Caki2 (cell line): Measurements from ENCODE around the gene TBC1D1. TPM values are rescaled to one million over a fixed set of nuclear protein-coding genes. Genes with fewer than 3 reads are reported as not detected.

ENCODE experiments used
- DNase-seq: peaks from one replicate; pipeline ENCODE4 v3.0.0-alpha.2; 2015; ENCODE audit warnings: low read depth
- in situ Hi-C: cut with HindIII; loops from 2 replicates; pipeline ENCODE4 v1.10.0; 2016; ENCODE audit warnings: low sequenced_read_pairs, low pct_unique_long_range_greater_than_20kb, mixed read lengths
- total RNA-seq: library from RNA; depleted of rRNA; stranded (reverse); fragments of >200 nt; shearing (Covaris generic); gene quantifications from 2 replicates; pipeline ENCODE4 v1.2.3, GENCODE V29; 2014; ENCODE audit warnings: low replicate concordance

TBC1D1 gene
- total RNA-seq, 1 experiment from 2014 or later, result 38.6 TPM

DNA sequence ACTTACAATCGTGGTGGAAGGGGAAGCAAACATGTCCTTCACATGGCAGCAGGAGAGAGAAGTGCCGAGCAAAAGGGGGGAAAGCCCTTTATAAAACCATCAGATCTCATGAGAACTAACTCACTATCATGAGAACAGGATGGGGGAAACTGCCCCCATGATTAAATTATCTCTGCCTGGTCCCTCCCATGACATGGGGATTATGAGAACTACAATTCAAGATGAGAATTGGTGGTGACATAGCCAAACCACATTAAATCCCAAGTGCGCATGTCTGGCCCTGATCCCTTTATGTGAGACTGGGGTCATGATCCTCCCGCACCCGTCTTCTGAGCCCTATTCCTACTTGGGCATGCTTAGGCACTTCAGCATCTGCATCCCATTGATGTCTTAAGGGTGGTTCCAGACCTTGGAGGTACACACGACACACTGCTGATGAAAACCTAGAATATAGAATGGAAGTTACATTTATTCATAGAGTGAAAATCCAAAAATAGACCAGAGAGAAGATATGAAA, 185.3 kb downstream of the TBC1D1 start:
- DNase-seq, result no peak
- in situ Hi-C loops, result no loop called here

DNA sequence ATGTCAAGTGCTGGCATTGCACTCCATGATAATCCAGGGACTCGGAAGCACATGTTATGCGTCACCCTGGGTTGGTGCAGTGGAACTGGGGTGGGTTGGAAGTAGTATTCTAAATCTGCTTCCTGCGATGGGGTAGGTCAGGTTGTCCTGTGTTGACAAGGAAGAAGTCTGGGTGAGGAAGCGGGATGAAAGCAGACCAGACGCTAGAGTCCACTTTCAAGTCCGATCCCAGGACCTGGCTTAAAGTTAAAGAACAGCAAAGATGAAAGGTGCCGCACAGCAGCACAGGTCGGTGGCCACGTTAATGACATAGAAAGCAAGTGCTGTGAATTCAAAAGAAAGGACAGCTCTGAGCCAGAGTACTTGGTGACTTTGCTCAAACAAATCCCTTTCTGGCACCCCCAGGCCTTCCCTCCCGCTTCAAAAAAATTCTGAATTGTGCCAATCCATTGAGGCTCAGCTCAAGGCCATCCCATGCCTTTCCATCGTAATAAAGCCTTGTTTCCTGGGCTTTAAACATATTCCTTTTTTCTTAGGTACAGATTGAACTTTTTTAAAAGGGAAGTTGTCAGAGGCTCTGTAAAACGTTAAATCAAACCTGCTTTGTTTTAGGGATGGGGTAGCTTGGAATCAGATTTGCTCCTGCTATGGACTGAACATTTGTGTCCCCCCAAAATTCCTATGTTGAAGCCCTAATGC, 187.1 kb downstream of the TBC1D1 start:
- in situ Hi-C loops, result no loop called here
- no peak for DNase-seq

DNA sequence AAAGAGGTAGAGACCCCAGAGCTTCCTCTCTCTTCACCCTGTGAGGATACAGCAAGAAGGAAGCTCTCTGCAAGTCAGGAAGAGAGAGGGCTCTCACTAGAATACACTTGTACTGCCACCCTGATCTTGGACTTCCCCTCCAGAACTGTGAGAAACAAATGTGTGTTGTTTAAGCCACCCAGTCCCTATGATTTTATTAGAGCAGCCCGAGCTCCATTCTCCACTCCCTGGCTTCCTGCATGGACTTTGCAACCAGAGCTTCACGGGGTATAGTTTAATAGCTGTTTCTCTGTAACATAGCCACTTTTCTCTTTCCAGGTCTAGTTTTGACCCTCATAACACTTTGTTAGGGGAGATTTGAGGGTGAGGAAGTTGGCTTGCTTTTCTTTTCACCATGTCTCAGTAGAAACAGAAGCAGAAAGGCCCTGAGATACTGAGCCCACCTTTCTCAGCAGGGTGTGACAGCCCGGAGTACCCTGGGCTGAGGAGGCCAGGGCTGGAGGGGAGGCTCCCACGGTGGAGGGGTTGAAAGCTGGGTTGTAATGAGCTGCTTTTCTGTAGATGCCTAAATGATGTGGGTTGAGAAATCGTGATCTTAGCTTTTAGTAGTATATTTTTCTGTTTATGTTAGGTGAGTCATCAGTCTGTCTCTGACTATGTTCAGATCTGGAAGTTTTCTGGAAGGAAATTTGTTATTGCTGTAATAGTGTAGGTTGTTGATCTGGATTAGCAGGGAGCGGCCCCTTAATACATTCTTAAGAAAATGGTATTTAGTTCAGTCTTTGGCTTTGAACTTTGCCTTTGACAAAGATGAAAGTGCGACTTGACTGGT, 187.9 kb downstream of the TBC1D1 start:
- in situ Hi-C loops, result no loop called here
- peak; percentile 37 for DNase-seq

DNA sequence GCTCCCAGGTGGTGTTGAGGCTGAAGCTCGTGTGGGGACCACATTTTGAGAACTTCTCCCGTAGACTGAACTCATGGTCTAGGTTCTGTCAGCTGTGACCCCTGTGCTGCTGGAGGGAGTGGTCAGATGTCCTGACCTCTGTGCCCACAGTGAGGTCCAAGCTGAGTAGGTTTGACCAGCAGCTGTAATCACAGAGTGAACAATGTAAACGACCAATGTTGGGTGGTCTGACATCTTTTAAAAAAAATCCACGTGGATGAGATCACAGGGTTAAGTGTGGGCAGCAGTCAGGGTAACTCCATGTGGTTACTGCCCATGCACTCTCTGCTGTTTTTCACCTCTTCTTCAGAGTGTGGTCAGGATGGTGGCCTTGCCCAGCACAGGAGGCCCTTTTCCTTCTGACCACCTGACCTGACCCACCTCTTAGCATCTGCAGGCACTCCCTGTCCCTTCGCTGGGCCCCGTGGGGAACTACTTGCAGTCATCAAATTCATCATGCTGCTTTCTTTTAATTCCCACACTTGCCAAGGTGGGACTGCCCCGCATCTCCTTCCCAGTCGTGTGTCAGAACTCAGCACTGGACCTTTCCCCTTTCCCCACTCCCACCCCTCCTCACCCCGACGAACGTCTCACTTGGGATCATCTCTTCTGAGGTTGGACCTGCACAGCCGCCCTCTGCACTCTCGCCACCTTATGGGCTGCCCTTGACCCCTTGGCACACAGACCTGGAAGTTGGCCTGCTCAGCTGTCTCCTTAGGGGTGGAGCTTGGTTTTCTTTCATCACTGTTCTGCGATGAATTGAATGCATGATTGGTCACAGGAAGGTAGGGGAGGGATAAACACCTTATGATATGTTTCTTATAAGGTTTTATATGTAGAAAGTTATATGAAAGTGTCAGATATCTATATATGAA, 189.4 kb downstream of the TBC1D1 start:
- DNase-seq, result no peak
- in situ Hi-C loops, result no loop called here

DNA sequence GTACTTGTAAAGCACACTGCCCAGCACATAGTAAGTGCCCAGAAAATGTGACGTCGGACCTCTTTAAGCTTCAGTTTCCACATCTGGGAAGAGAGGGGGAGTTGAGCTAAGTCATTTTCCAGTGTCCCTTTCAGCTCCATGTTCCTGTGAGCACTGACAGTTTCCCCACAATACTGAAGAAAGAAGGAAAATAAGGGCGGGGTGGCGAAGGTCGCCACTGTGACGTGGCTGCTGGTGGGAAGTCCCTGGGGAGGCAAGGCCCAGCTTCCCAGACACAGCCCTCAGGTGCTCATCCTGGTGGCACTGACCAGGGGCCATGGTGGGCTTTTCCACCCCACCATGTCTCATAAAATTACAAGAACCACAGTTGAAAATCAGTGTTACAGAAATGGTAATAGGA, 191.1 kb downstream of the TBC1D1 start:
- in situ Hi-C loops, result no loop called here
- DNase-seq, result no peak

DNA sequence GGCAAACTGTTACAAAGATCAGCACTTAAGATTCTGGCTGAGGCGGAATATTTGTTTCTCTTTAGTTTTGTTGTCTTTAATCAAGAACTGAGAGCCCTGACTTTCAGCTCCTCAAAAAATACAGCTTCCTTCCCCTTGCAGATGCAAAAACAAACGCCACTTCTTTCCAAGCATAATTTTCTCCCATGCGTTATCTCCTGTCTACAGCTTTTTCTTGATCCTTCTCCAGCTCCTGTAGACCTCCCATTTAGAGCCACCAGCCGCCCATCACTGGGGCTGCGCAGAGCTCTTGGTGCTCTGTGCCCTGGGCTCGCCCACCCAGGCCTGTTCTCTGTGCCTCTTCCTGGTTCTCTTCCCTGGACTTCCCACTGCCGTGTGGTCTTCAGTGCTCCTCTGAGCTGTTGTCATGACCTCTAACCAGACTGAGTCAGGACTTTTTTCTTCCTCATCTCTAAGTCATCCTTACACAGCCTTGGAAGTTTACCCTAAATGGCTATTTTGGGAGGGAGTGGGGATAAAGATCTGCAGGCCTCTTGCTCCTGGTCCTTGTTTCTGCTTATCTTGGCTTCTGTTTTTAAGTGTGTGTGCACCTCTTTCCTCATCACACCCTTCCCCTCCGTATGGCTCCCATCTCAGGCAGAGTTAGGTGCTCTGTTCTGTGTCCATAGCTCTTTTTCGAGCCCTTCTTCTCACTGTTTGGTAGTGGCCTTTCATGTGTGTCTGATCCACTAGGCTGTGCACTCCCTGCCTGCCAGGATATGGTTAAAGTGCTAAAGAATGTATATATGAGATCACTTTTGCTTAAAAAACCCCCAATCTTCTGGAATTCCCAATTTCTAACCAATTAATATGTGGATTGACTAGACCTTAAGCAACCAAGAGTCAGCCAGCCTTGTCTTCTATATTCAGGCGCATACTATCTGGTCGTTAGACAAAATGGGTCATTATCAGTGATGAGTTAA, 191.8 kb downstream of the TBC1D1 start:
- in situ Hi-C loops, result no loop called here
- DNase-seq, result no peak

DNA sequence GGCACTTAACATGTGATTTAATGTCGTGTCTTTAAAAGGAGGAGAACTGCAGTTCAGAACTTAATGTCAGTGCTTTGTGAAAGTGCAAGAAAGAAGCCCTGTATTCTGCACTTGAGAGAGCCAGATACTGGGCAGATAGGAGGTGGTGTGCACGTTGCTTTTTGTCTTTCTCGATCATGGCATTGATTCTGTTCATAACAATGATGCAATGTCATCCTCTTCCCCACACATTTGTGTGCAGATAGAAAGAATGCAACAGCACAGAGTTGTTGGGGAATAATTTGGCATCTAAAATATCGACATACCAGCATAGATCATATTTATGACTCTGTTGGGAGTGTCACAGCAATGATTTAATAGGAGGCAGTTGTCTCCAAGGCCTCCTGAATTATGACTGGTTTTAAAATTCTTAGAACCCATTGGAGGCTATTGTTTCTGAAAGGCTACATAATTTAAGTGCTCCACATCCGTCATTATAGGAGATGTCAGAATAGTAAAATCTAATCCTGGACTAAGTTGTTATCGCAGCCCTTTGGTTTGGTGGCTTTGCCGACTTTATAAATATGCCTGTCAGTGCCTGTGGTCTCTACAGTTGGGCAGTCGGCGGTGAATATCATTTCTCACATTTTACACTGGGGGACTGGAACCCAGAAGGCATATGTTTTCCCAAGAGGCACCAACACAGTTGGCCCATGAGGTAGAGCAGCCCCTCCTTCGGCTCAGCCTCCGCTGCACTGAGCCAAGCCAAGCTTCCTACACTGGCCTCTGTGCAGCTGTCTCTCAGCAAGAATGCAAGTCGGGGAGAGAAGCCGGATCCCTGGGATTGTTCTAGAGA, 194.2 kb downstream of the TBC1D1 start:
- DNase-seq, result no peak
- in situ Hi-C loops, result no loop called here

DNA sequence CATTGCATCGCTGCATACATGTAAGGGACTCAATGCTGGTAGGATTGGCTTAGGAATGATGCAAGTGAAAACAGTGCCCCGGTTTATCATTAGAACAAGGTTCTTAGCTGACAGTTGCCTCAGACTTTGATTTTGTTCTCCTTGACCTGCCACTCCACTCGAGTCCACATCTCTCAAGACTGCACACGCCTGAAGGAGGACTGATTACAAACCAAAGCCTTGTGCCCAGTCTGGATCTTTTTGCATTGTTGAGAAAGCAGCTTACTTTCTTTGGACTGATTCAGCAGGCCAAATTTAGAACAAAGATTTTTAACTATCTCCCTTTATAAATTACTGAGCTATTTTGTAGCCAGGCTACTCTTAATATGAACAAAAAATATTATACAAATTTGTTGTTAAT, 194.9 kb downstream of the TBC1D1 start:
- in situ Hi-C loops, result no loop called here
- DNase-seq, result no peak

DNA sequence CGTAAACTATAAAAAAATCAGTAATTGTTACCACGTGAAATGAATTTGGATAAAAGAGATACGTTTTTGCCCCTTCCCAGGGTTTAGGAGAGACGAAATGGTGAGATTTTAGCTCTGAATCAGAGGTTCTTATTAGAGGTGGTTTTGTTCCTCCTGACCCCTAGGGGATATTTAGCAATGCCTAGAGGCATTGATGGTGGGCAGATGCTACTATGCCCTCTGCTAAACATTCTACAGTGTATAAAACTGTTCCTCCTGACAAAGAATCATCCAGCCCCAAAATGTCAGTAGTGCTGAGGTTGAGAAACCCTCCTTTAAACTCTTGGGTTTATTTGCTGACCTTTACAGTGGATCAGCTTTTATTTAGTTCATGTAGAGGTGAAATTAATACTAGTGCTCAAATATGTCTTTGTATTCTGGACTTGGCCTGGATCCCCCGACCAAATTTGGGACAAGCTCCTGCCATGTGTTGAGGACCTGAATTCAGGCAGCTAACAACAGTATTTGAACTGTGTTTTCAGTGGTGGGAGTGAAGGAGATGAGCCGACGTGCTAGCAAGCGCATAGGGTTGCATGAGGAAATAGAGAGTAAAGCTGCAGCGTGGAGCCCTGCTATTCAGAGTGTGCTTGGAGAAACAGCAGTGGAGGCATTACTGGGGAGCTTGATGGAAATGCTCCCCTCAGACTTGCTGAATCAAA, 195.4 kb downstream of the TBC1D1 start:
- in situ Hi-C loops, result no loop called here
- no peak for DNase-seq

DNA sequence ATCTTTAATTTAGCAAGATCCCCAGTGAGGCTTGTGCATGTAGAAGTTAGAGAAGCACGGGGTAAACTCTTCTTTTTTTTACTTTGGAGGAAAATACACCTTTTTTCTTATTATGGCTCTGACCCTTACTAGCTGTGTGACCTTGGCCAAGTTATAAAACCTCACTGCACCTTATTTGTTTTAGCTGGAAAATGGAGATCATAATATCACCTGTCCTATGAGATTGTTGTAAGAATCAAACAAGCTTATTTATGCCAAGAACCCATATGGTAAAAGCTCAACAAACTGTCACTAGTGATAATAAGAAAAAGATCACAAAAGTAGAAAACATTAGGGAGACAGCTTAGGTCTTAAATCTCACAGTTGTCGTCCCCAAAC, 196.0 kb downstream of the TBC1D1 start:
- in situ Hi-C loops, result no loop called here
- no peak for DNase-seq

DNA sequence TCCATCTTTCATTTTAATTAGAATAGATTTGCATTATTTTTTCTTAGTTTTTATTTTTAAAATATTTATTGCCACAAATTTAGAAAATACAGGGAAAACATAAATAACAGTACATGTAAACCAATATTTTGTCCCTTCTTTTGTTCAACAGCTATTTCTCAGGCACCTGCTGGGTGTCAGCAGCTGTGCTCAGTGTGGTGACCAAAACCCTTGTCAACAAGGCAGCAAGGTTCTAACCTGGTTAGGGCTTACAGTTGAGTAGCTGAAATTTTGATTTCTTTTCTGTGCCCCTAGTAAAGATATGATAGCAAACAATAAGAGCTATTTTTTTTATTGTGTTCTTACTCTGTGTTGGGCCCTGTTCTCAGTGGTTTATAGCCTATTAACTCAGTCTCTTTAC, 197.4 kb downstream of the TBC1D1 start:
- no peak for DNase-seq
- in situ Hi-C loops, result no loop called here

DNA sequence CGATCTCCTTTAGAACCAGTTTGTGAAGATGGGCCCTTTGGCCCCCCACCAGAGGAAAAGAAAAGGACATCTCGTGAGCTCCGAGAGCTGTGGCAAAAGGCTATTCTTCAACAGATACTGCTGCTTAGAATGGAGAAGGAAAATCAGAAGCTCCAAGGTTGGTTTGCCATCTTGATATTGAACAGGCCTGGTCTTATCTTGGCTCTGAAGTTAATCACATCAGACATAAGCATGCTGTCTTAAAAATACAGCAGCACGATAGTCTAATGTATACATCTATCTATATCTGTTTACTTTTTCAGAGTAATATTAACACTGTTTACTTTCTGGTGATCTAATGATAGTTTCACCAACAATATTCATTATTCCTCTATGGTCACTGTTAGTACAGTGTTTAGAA, 199.1 kb downstream of the TBC1D1 start:
- in situ Hi-C loops, result no loop called here

DNA sequence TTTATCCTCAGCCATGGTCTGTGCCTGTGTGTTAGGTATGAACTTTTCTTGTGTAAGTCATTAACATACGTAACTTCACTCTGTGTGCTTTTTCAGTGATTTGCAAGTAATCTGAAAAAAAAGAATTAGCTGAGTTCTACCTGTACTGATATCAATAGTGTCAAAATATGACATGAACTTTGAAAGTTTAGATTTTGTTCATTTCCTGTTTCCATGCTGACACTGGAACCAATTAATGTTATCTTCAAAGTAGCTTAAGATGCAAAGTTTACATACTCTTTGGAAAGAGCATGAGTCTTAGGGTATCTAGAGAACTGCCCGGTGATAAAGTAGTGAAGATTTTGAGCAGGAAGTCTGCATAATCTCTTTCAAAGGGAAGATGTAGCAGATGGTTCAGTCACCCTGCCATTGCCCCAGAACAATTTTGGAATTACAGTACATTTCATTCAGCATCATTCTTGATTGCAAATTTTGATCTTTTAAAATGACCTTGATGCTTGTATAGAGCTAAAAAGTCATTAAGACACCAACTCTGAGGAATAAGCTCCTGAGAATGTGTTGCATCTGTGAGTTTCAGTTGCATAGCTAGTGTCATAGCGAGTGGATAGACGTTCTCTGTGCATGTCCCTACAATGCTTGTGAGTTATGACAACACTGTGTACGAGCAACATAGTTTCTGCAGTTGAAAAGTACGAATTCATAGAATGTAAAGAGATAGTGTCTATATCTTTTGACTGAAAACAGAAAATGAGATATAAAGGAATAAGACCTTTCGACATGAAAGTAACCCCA, 199.8 kb downstream of the TBC1D1 start:
- in situ Hi-C loops, result no loop called here

More for the DNA sequence above, 199.1 kb downstream of the TBC1D1 start:
- DNase-seq, result no peak

DNA sequence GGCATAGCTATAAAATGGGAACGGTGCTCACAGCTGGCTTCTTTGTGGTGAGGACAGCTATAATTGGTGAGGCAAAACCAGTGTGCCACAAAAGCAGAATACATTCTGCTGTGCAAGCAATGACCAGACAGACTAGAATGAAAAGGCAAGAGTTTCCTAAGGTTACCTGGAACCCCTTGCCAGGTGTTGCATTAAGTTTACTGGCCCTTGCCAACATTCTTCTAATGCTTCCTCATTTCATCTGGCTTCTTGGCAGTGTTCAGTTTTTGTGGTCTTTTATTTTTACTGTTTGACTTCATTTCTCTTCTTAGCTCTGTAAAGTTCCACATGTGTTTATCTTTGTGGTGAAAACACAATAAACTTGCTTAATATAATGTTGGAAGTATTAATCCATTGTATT, 200.8 kb downstream of the TBC1D1 start:
- DNase-seq, result no peak
- in situ Hi-C loops, result no loop called here

More for the DNA sequence above, 199.8 kb downstream of the TBC1D1 start:
- no peak for DNase-seq

DNA sequence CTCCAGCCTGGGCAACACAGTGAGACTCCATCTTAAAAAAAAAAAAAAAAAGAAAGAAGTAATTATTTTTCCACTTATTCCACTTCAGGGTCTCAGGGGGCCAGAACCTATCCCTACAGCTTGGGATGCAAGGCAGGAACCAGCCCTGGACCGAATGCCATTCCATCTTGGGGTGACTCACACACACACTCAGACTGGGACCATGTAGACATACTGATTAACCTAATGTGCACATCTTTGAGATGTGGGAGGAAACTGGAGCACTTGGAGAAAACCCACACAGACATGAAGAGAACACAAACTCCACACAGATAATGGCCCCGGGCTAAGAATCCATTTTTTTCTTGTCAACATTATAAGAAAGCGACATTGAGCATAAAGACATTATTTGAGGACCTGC, 201.8 kb downstream of the TBC1D1 start:
- DNase-seq, result no peak
- in situ Hi-C loops, result no loop called here

DNA sequence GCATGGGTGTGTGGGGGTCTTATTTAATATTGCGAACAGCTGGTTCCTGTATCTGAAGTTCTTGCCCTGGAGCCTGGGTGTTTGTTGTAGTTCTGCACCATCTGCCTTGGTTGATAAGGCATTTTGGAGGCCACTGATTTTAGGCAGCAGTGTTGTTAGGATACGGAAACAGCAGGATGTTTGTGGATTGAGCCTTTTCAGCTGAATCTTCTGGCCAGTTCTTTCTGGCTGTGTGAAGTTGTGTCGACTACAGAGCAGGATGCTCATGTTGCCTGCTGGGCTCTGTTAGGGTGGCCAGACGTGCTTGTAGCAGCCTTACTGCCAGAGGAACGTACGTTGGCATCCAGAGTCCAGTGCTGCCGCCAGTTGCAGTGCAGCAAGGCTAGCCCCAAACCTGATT, 203.5 kb downstream of the TBC1D1 start:
- in situ Hi-C loops, result no loop called here
- DNase-seq, result no peak
